HCT116 (cell line): ENCODE results near the gene NFIB. TPM values are rescaled to one million over a fixed set of nuclear protein-coding genes. Genes with fewer than 3 reads are reported as not detected.

ENCODE experiments used
- ATAC-seq: fragments of 200-7000 bp; cut with Tn5 transposase; 2 replicates; pipeline ENCODE4 v1.9.1; 2020; ENCODE audit warnings: mild to moderate bottlenecking, moderate library complexity
- BruUV-seq: library from RNA; stranded (reverse); fragments of 400-500 nt; replicated peaks from 2 replicates; lab custom pipeline; 2021; lab: Mats Ljungman, UMichigan
- CTCF ChIA-PET: fragments of 300-600 bp; sonication (Branson Sonifier 250); formaldehyde crosslinking; loops from one replicate; lab custom pipeline; 2021; ENCODE audit warnings: antibody characterized with exemption; lab: Charles Lee
- POLR2A ChIA-PET: fragments of 300-600, 350-600 bp; sonication (Branson Sonifier 250); formaldehyde crosslinking; loops from one replicate; lab custom pipeline; 2021; ENCODE audit warnings: antibody characterized with exemption; lab: Charles Lee
- RAD21 ChIA-PET, 2 experiments: fragments of 300-600 bp; sonication (Branson Sonifier 250); formaldehyde crosslinking; loops; one replicate each; lab custom pipeline; 2023; ENCODE audit warnings: low total read pairs in 2 of 2; ENCODE audit not compliant: uncharacterized antibody in 2 of 2, unreplicated experiment in 2 of 2, low non-redundant PET in 1 of 2; lab: Charles Lee
- DNase-seq: peaks from one replicate; pipeline ENCODE4 v3.0.0-alpha.2; 2010; ENCODE audit warnings: low read depth, low spot score
- H2AFZ ChIP-seq: fragments of 200-600 bp; shearing (Covaris generic), sonication (generic); 2 replicates; pipeline ENCODE4 v1.6.1; 2017; ENCODE audit warnings: low read depth, mixed run types, mixed read lengths, antibody characterized with exemption, low read length; ENCODE audit not compliant: poor library complexity, severe bottlenecking
- H3K27ac ChIP-seq: 2 replicates; pipeline ENCODE4 v1.5.1; 2012; ENCODE audit warnings: low read depth, low read length
- H3K27me3 ChIP-seq: fragments of 200-600 bp; sonication (generic); 2 replicates; pipeline ENCODE4 v1.6.1; 2016; ENCODE audit warnings: mixed run types, low read length, mixed read lengths; ENCODE audit not compliant: insufficient read depth
- H3K36me3 ChIP-seq, 2 experiments: fragments of 200-500 bp in 1 of 2; fragments of 200-600 bp in 1 of 2; sonication (Bioruptor generic) in 1 of 2; sonication (generic) in 1 of 2; 2 replicates each; pipeline versions ENCODE4 v1.5.1 to v1.6.1; 2014 to 2016; ENCODE audit warnings: low read length in 2 of 2, inconsistent platforms in 1 of 2, mixed read lengths in 1 of 2, mixed run types in 1 of 2; ENCODE audit not compliant: insufficient read depth in 2 of 2, control insufficient read depth in 1 of 2
- H3K4me1 ChIP-seq, 2 experiments: fragments of 200-600 bp in 1 of 2; sonication (generic) in 1 of 2; 2 replicates each; pipeline versions ENCODE4 v1.5.1 to v1.6.1; 2012 to 2017; ENCODE audit warnings: low read length in 2 of 2, inconsistent platforms in 1 of 2, mild to moderate bottlenecking in 1 of 2, mixed read lengths in 1 of 2, mixed run types in 1 of 2, moderate library complexity in 1 of 2; ENCODE audit not compliant: insufficient read depth in 2 of 2, control insufficient read depth in 1 of 2
- H3K4me2 ChIP-seq: fragments of 200-600 bp; sonication (generic); 2 replicates; pipeline ENCODE4 v1.6.1; 2017; ENCODE audit warnings: mixed run types, low read length, mixed read lengths
- H3K4me3 ChIP-seq, 2 experiments: fragments of 200-600 bp in 1 of 2; sonication (generic) in 1 of 2; replicated peaks in 1 of 2; 2 replicates each; pipeline ENCODE4 v1.5.1; 2011 to 2016; ENCODE audit warnings: low read length in 2 of 2, control low read depth in 1 of 2, low read depth in 1 of 2, mild to moderate bottlenecking in 1 of 2, mixed read lengths in 1 of 2, mixed run types in 1 of 2
- H3K79me2 ChIP-seq: fragments of 200-600 bp; sonication (generic); 2 replicates; pipeline ENCODE4 v1.6.1; 2017; ENCODE audit warnings: mild to moderate bottlenecking, mixed run types, low read length, moderate library complexity, mixed read lengths; ENCODE audit not compliant: insufficient read depth
- H3K9ac ChIP-seq: fragments of 200-600 bp; sonication (generic); 2 replicates; pipeline ENCODE4 v1.6.1; 2016; ENCODE audit warnings: low read length, mixed read lengths
- H3K9me2 ChIP-seq: fragments of 200-600 bp; sonication (generic), shearing (Covaris generic); 2 replicates; pipeline ENCODE4 v1.6.1; 2017; ENCODE audit warnings: mixed run types, mild to moderate bottlenecking, moderate library complexity; ENCODE audit not compliant: insufficient read depth
- H3K9me3 ChIP-seq, 2 experiments: fragments of 200-500 bp in 1 of 2; fragments of 200-600 bp in 1 of 2; sonication (Bioruptor generic) in 1 of 2; sonication (generic) in 1 of 2; 2 replicates each; pipeline ENCODE4 v1.6.1; 2014 to 2017; ENCODE audit warnings: low read length in 2 of 2, mixed read lengths in 2 of 2, inconsistent platforms in 1 of 2, low read depth in 1 of 2, mild to moderate bottlenecking in 1 of 2, mixed run types in 1 of 2, moderate library complexity in 1 of 2; ENCODE audit not compliant: control insufficient read depth in 1 of 2, insufficient read depth in 1 of 2
- H4K20me1 ChIP-seq: fragments of 200-600 bp; sonication (generic), shearing (Covaris generic); 2 replicates; pipeline ENCODE4 v1.6.1; 2017; ENCODE audit warnings: mixed run types, mild to moderate bottlenecking, moderate library complexity; ENCODE audit not compliant: insufficient read depth
- ATF3 ChIP-seq: IDR thresholded peaks from 2 replicates; pipeline ENCODE4 v1.6.1; 2012
- CBX3 ChIP-seq: IDR thresholded peaks from 2 replicates; pipeline ENCODE4 v1.6.1; 2012; ENCODE audit warnings: low read depth
- EGR1 ChIP-seq: IDR thresholded peaks from 2 replicates; pipeline ENCODE4 v1.6.1; 2012; ENCODE audit warnings: low read depth
- EZH2 ChIP-seq: fragments of 200-600 bp; sonication (generic); IDR thresholded peaks from 2 replicates; pipeline ENCODE4 v1.6.1; 2017; ENCODE audit warnings: antibody characterized with exemption, mixed run types
- FOSL1 ChIP-seq: IDR thresholded peaks from 2 replicates; pipeline ENCODE4 v1.6.1; 2012; ENCODE audit warnings: low read depth
- RAD21 ChIP-seq: IDR thresholded peaks from 2 replicates; pipeline ENCODE4 v1.6.1; 2012; ENCODE audit warnings: low read depth, mild to moderate bottlenecking
- SP1 ChIP-seq: IDR thresholded peaks from 2 replicates; pipeline ENCODE4 v1.6.1; 2012; ENCODE audit warnings: low read depth
- YY1 ChIP-seq: IDR thresholded peaks from 2 replicates; pipeline ENCODE4 v1.6.1; 2011; ENCODE audit warnings: low read length, low read depth, moderate library complexity, mild to moderate bottlenecking; ENCODE audit not compliant: insufficient replicate concordance; ENCODE audit errors: extremely low read depth
- ZFX ChIP-seq: fragments of 450-650 bp; IDR thresholded peaks from 2 replicates; pipeline ENCODE4 v1.6.1; 2017
- intact Hi-C: fragments of 100-400 bp; cut with micrococcal nuclease; formaldehyde crosslinking; loops from 2 replicates; pipeline ENCODE4 v1.10.0; 2022
- total RNA-seq: library from RNA; stranded (reverse); gene quantifications from one replicate; pipeline ENCODE4 v1.2.1, GENCODE V29; 2021; ENCODE audit not compliant: unreplicated experiment
- TF ChIP-seq, protein P1 (sequence below), 3 experiments: fragments of 200-600 bp in 1 of 3; sonication (generic) in 1 of 3; IDR thresholded peaks in 2 of 3; conservative IDR thresholded peaks in 1 of 3; 2 replicates each; pipeline ENCODE4 v1.5.1; 2012 to 2017; ENCODE audit warnings: low read depth in 2 of 3, low read length in 2 of 3, antibody characterized with exemption in 1 of 3, borderline replicate concordance in 1 of 3, control low read depth in 1 of 3, mild to moderate bottlenecking in 1 of 3, mixed read lengths in 1 of 3, mixed run types in 1 of 3, moderate library complexity in 1 of 3; ENCODE audit not compliant: insufficient read depth in 1 of 3
- TF ChIP-seq, protein P2 (sequence below): IDR thresholded peaks from 2 replicates; pipeline ENCODE4 v1.6.1; 2011; ENCODE audit warnings: mild to moderate bottlenecking, low read length, moderate library complexity; ENCODE audit not compliant: insufficient replicate concordance; ENCODE audit errors: extremely low read depth

NFIB gene
- total RNA-seq, 1 experiment from 2014 or later: 6.6 TPM

GRCh38 chr9:14243514-14244042 is 70.4 kb downstream of the NFIB start:
- ATAC-seq: no peak
- no peak overlapping the region for H3K27ac ChIP-seq
- H3K9ac ChIP-seq: no peak overlapping the region
- TF ChIP-seq RAD21: no peak
- no peak for TF ChIP-seq ZFX
- TF ChIP-seq CBX3: no peak
- TF ChIP-seq ATF3: no peak
- TF ChIP-seq FOSL1: no peak
- no peak for TF ChIP-seq YY1
- TF ChIP-seq, all 23 proteins: peak for 0
- H4K20me1 ChIP-seq: no peaks in the 10 kb centered on the region
- CTCF ChIA-PET: no interaction called here
- no peak for DNase-seq
- no peaks in the 10 kb centered on the region for H3K79me2 ChIP-seq
- H3K27me3 ChIP-seq: no peaks in the 10 kb centered on the region
- peaks cover 0 to 3% of the 10 kb centered on the region in 2 experiments; a peak in 2 of 4 replicates for H3K4me1 ChIP-seq
- H3K9me2 ChIP-seq: no peaks in the 10 kb centered on the region
- RAD21 ChIA-PET: no interaction called here
- no TSS peak for BruUV-seq
- no peaks in the 10 kb centered on the region for H3K36me3 ChIP-seq
- no peak overlapping the region for H3K4me2 ChIP-seq
- H3K4me3 ChIP-seq: no peak overlapping the region
- intact Hi-C loops: no loop called here
- POLR2A ChIA-PET: no interaction called here
- no peaks in the 10 kb centered on the region for H3K9me3 ChIP-seq
- no peak overlapping the region for H2AFZ ChIP-seq

DNA sequence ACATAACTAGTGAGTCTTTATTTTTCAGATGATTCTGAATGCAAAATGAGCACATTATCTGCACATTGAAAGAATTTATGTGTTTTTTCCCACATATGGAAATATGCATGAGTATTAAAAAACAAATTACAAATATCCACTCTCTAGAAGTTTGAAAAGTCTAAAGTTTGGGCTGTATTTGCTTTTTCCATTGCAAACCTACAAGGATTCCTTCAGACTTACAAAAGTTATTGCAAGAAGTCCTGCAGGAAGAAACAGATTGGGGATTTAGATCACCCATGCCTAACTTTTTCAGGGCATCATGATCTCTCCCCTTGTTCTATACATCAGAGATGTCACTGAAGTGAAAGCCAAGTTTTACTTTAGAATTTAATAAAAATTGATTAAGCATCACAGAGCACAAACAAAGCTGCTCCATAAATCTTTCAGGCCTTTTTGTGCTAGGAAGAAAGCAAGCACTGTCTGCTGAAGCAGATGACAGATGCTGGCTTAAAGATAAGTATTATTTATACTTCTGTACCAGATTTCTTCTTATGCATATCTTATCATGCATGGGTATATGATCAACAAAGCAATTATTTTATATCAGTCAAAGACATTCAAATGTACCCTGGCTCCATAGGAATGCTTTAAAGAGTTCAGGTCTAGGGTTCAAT is 71.7 kb downstream of the NFIB start:
- Histone ChIP-seq H3K27me3 (no peaks in the 10 kb centered on the region), H3K4me2 (no peak overlapping the region), H3K9me2 (no peaks in the 10 kb centered on the region), H3K9me3 (no peaks in the 10 kb centered on the region), H3K4me3 (no peak overlapping the region), H4K20me1 (no peaks in the 10 kb centered on the region), H3K79me2 (no peaks in the 10 kb centered on the region), H2AFZ (no peak overlapping the region), H3K27ac (no peak overlapping the region), H3K4me1 (peaks cover 6 to 16% of the 10 kb centered on the region in 2 experiments; a peak in 3 of 4 replicates), H3K9ac (no peak overlapping the region), H3K36me3 (no peaks in the 10 kb centered on the region)
- no peak for ATAC-seq
- ChIA-PET POLR2A (no interaction called here), CTCF (no interaction called here), RAD21 (no interaction called here)
- no peak for DNase-seq
- no TSS peak for BruUV-seq
- intact Hi-C loops: no loop called here
- TF ChIP-seq EGR1: no peak
- TF ChIP-seq EZH2: no peak
- no peak for TF ChIP-seq ZFX
- TF ChIP-seq SP1: no peak
- TF ChIP-seq, protein P1, sequence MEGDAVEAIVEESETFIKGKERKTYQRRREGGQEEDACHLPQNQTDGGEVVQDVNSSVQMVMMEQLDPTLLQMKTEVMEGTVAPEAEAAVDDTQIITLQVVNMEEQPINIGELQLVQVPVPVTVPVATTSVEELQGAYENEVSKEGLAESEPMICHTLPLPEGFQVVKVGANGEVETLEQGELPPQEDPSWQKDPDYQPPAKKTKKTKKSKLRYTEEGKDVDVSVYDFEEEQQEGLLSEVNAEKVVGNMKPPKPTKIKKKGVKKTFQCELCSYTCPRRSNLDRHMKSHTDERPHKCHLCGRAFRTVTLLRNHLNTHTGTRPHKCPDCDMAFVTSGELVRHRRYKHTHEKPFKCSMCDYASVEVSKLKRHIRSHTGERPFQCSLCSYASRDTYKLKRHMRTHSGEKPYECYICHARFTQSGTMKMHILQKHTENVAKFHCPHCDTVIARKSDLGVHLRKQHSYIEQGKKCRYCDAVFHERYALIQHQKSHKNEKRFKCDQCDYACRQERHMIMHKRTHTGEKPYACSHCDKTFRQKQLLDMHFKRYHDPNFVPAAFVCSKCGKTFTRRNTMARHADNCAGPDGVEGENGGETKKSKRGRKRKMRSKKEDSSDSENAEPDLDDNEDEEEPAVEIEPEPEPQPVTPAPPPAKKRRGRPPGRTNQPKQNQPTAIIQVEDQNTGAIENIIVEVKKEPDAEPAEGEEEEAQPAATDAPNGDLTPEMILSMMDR (IDR thresholded peaks at IDR 0.05 in 2 of 3, conservative IDR thresholded peaks at IDR 0.05 in 1 of 3; ENCODE audit: borderline replicate concordance in 1 of 3, insufficient read depth in 1 of 3, low read depth in 2 of 3, low read length in 2 of 3): no peak
- no peak for TF ChIP-seq YY1
- TF ChIP-seq, protein P2, sequence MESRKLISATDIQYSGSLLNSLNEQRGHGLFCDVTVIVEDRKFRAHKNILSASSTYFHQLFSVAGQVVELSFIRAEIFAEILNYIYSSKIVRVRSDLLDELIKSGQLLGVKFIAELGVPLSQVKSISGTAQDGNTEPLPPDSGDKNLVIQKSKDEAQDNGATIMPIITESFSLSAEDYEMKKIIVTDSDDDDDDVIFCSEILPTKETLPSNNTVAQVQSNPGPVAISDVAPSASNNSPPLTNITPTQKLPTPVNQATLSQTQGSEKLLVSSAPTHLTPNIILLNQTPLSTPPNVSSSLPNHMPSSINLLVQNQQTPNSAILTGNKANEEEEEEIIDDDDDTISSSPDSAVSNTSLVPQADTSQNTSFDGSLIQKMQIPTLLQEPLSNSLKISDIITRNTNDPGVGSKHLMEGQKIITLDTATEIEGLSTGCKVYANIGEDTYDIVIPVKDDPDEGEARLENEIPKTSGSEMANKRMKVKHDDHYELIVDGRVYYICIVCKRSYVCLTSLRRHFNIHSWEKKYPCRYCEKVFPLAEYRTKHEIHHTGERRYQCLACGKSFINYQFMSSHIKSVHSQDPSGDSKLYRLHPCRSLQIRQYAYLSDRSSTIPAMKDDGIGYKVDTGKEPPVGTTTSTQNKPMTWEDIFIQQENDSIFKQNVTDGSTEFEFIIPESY: no peak
